ENCODE data around the gene TMPRSS13.

- TF ChIP-seq EZH2 (IDR thresholded peaks at IDR 0.05) (no peak), POLR2AphosphoS5 (IDR thresholded peaks at IDR 0.05; ENCODE audit: borderline replicate concordance, low read depth, low read length) (no peak)
These were observed 42.8 kb upstream of the TMPRSS13 start for GRCh38 chr11:117972044-117972443.
